Gastroesophageal sphincter (tissue), 4 donors: ENCODE measurements around the gene LRRC37A. TPM values are rescaled to one million over a fixed set of nuclear protein-coding genes. Genes with fewer than 3 reads are reported as not detected.
A peak's percentile ranks its signal among the peaks of the same experiment; 100 is the strongest.
"Not testable (repeated sequence)": the region's sequence is repeated elsewhere in the genome, so short reads cannot be mapped to it uniquely, and the experiment has no call there.

Experiments
- ATAC-seq: fragments of 150-250 bp; one replicate; pipeline ENCODE4 v1.9.1; 2016; ENCODE audit warnings: mild to moderate bottlenecking, moderate library complexity
- H3K27ac ChIP-seq, 4 donors: fragments of 200-600 bp; sonication (generic) in 3 of 4; 1 replicate in 3 of 4; 2 replicates in 1 of 4; pipeline ENCODE4 v1.5.1; 2016 to 2019
- H3K27me3 ChIP-seq: fragments of 200-600 bp; sonication (generic); one replicate; pipeline ENCODE4 v1.5.1; 2019
- H3K36me3 ChIP-seq, 2 donors: fragments of 200-600 bp; sonication (generic); one replicate each; pipeline ENCODE4 v1.5.1; 2019; ENCODE audit warnings: control low read depth in 1 of 2
- H3K4me1 ChIP-seq, 3 donors: fragments of 200-600 bp; sonication (generic); 1 replicate in 2 of 3; 2 replicates in 1 of 3; pipeline ENCODE4 v1.5.1; 2016 to 2019; ENCODE audit warnings: control low read depth in 2 of 3
- H3K4me3 ChIP-seq, 2 donors: fragments of 200-600 bp; sonication (generic); one replicate each; pipeline ENCODE4 v1.5.1; 2019; ENCODE audit warnings: mild to moderate bottlenecking in 1 of 2, moderate library complexity in 1 of 2
- H3K9me3 ChIP-seq, 3 donors: fragments of 200-600 bp; sonication (generic); one replicate each; pipeline ENCODE4 v1.5.1; 2017 to 2019; ENCODE audit warnings: control low read depth in 2 of 3
- WGBS, 2 donors: methylation state at CpG; one replicate each; pipeline ENCODE4 v1.1.5; 2018; ENCODE audit warnings: low coverage in 1 of 2; 5-methylcytosine and 5-hydroxymethylcytosine counted together
- total RNA-seq, 4 donors: library from RNA; depleted of rRNA; stranded (reverse); fragments of >200 nt; gene quantifications; one replicate each; pipeline ENCODE4 v1.1.0, GENCODE V29; 2016

LRRC37A gene
- total RNA-seq, 4 donors from 2014 or later: 1.1 to 5.1 (median 2.1) TPM

GRCh38 chr17:46342131-46342530 is 47.2 kb downstream of the LRRC37A start:
- not testable (repeated sequence) for H3K4me1 ChIP-seq, H3K36me3 ChIP-seq, H3K4me3 ChIP-seq, H3K27me3 ChIP-seq, H3K27ac ChIP-seq, H3K9me3 ChIP-seq
- no CpG with 5 or more reads among the region's 3 CpGs for WGBS, 2 donors
- ATAC-seq: peak; percentile 77

GRCh38 chr17:46348345-46348744 is 53.4 kb downstream of the LRRC37A start:
- not testable (repeated sequence) for H3K36me3 ChIP-seq, H3K9me3 ChIP-seq, H3K27ac ChIP-seq, H3K4me1 ChIP-seq, H3K27me3 ChIP-seq, H3K4me3 ChIP-seq
- WGBS, 2 donors: no CpG with 5 or more reads among the region's 2 CpGs
- peak; percentile 25 for ATAC-seq

- WGBS, 2 donors: no CpG with 5 or more reads among the region's 1 CpG
- H3K4me3 ChIP-seq, H3K9me3 ChIP-seq, ATAC-seq, H3K36me3 ChIP-seq, H3K4me1 ChIP-seq, H3K27ac ChIP-seq, H3K27me3 ChIP-seq: not testable (repeated sequence)
Measured at GRCh38 chr17:46349060-46349459, 54.1 kb downstream of the LRRC37A start.

- not testable (repeated sequence) for ATAC-seq, H3K9me3 ChIP-seq, H3K4me1 ChIP-seq, H3K4me3 ChIP-seq, H3K27ac ChIP-seq, H3K27me3 ChIP-seq, H3K36me3 ChIP-seq
- no CpG with 5 or more reads among the region's 4 CpGs for WGBS, 2 donors
Measured at GRCh38 chr17:46353856-46354255, 58.9 kb downstream of the LRRC37A start.

- H3K27me3 ChIP-seq, H3K36me3 ChIP-seq, H3K9me3 ChIP-seq, H3K4me1 ChIP-seq, H3K27ac ChIP-seq: not testable (repeated sequence)
- no CpG with 5 or more reads among the region's 42 CpGs for WGBS, 2 donors
- ATAC-seq: peak; percentile 38
- peak overlapping the region in 1 of 2 donors; percentile 23 for H3K4me3 ChIP-seq
Measured at GRCh38 chr17:46361145-46361735, 66.3 kb downstream of the LRRC37A start.

GRCh38 chr17:46361755-46362154 is 66.8 kb downstream of the LRRC37A start, which contains the start of gene ARL17B:
Gene ARL17B, minus strand, starts transcription at chr17:46361766. Its CDS starts 3,369 bp downstream, at chr17:46358397.
- H3K9me3 ChIP-seq, H3K27me3 ChIP-seq, H3K36me3 ChIP-seq, H3K27ac ChIP-seq, H3K4me1 ChIP-seq: not testable (repeated sequence)
- peak within 1 kb of the TSS in 1 of 2 donors; percentile 23 for H3K4me3 ChIP-seq
- WGBS, 2 donors: no CpG with 5 or more reads among the region's 22 CpGs
- ATAC-seq: peak; percentile 99

GRCh38 chr17:46367520-46367919 is 72.6 kb downstream of the LRRC37A start:
- H3K27ac ChIP-seq, H3K4me1 ChIP-seq, ATAC-seq, H3K36me3 ChIP-seq, H3K27me3 ChIP-seq, H3K4me3 ChIP-seq, H3K9me3 ChIP-seq: not testable (repeated sequence)
- WGBS, 2 donors: no CpG with 5 or more reads among the region's 3 CpGs

GRCh38 chr17:46372236-46373229 is 77.6 kb downstream of the LRRC37A start:
- peak; percentile 97 for ATAC-seq
- not testable (repeated sequence) for H3K27me3 ChIP-seq, H3K4me1 ChIP-seq, H3K9me3 ChIP-seq, H3K27ac ChIP-seq, H3K36me3 ChIP-seq, H3K4me3 ChIP-seq
- no CpG with 5 or more reads among the region's 95 CpGs for WGBS, 2 donors

GRCh38 chr17:46373418-46373817 is 78.5 kb downstream of the LRRC37A start:
- no CpG with 5 or more reads among the region's 7 CpGs for WGBS, 2 donors
- not testable (repeated sequence) for H3K9me3 ChIP-seq

GRCh38 chr17:46383118-46383517 is 88.2 kb downstream of the LRRC37A start:
- H3K27ac ChIP-seq, H3K4me3 ChIP-seq, H3K36me3 ChIP-seq, H3K4me1 ChIP-seq, H3K9me3 ChIP-seq, H3K27me3 ChIP-seq, ATAC-seq: not testable (repeated sequence)
- WGBS, 2 donors: no CpG with 5 or more reads among the region's 4 CpGs

More at GRCh38 chr17:46373418-46373817, 78.5 kb downstream of the LRRC37A start:
- peak; percentile 46 for ATAC-seq
- H3K36me3 ChIP-seq, H3K27me3 ChIP-seq, H3K4me3 ChIP-seq, H3K4me1 ChIP-seq, H3K27ac ChIP-seq: not testable (repeated sequence)

- not testable (repeated sequence) for H3K4me3 ChIP-seq, H3K27ac ChIP-seq, ATAC-seq, H3K36me3 ChIP-seq, H3K27me3 ChIP-seq, H3K4me1 ChIP-seq, H3K9me3 ChIP-seq
Measured at GRCh38 chr17:46385491-46385890, 90.6 kb downstream of the LRRC37A start.
